Uterus (tissue), 4 donors: Measurements from ENCODE around the gene WDR11. TPM values are rescaled to one million over a fixed set of nuclear protein-coding genes. Genes with fewer than 3 reads are reported as not detected.

Experiments used
- DNase-seq, 2 donors: peaks; one replicate each; pipeline ENCODE4 v3.0.0-alpha.2; 2019 to 2020
- H3K27ac ChIP-seq, 2 donors: fragments of 200-600 bp; sonication (generic); 1 replicate in 1 of 2; 2 replicates in 1 of 2; pipeline ENCODE4 v1.5.1; 2016 to 2018
- H3K27me3 ChIP-seq, 2 donors: fragments of 200-600 bp; sonication (generic); one replicate each; pipeline ENCODE4 v1.5.1; 2018 to 2019; ENCODE audit warnings: control low read depth in 1 of 2
- H3K36me3 ChIP-seq, 2 donors: fragments of 200-600 bp; sonication (generic); one replicate each; pipeline ENCODE4 v1.5.1; 2019; ENCODE audit warnings: control low read depth in 1 of 2
- H3K4me1 ChIP-seq, 2 donors: fragments of 200-600 bp; sonication (generic); one replicate each; pipeline ENCODE4 v1.5.1; 2018 to 2019; ENCODE audit warnings: control low read depth in 1 of 2
- H3K4me3 ChIP-seq, 2 donors: fragments of 200-600 bp; sonication (generic); 1 replicate in 1 of 2; 2 replicates in 1 of 2; pipeline ENCODE4 v1.5.1; 2018 to 2019; ENCODE audit warnings: mild to moderate bottlenecking in 1 of 2
- H3K9me3 ChIP-seq, 2 donors: fragments of 200-600 bp; sonication (generic); one replicate each; pipeline ENCODE4 v1.5.1; 2019; ENCODE audit warnings: control low read depth in 1 of 2
- POLR2A ChIP-seq, 2 donors: fragments of 450-650 bp; IDR thresholded peaks; one replicate each; pipeline ENCODE4 v1.6.1; 2016; ENCODE audit warnings: antibody characterized with exemption in 2 of 2, mild to moderate bottlenecking in 1 of 2, moderate library complexity in 1 of 2
- intact Hi-C: fragments of 100-400 bp; cut with DNase I; formaldehyde crosslinking; loops from one replicate; pipeline ENCODE4 v1.15.1; 2023; ENCODE audit warnings: low total_unique reads
- total RNA-seq, 4 donors: library from RNA; depleted of rRNA in 3 of 4; stranded (reverse); fragments of >200 nt in 3 of 4; gene quantifications; one replicate each; pipeline versions ENCODE4 v1.1.0 to v1.2.4, GENCODE V29; 2014 to 2023
- TF ChIP-seq, protein P1 (sequence below), 4 experiments: fragments of 200-600 bp in 2 of 4; fragments of 450-650 bp in 2 of 4; sonication (generic) in 2 of 4; IDR thresholded peaks; one replicate each; pipeline ENCODE4 v1.5.1; 2016 to 2019; ENCODE audit warnings: antibody characterized with exemption in 4 of 4, mild to moderate bottlenecking in 2 of 4, moderate library complexity in 1 of 4
- donor health status: DM: yes; HTN: yes; CAD: no.

The WDR11 gene
- total RNA-seq, 4 donors from 2014 or later = 68.6 to 102 (median 79.5) TPM

GRCh38 chr10:120819366-120819765, 31.8 kb upstream of the WDR11 start:
- H3K4me1 ChIP-seq = no peaks in the 10 kb centered on the region
- H3K4me3 ChIP-seq = no peak overlapping the region
- H3K27ac ChIP-seq = no peak overlapping the region
- H3K27me3 ChIP-seq = no peaks in the 10 kb centered on the region
- intact Hi-C loops = no loop called here
- H3K9me3 ChIP-seq = no peaks in the 10 kb centered on the region
- TF ChIP-seq, protein P1, sequence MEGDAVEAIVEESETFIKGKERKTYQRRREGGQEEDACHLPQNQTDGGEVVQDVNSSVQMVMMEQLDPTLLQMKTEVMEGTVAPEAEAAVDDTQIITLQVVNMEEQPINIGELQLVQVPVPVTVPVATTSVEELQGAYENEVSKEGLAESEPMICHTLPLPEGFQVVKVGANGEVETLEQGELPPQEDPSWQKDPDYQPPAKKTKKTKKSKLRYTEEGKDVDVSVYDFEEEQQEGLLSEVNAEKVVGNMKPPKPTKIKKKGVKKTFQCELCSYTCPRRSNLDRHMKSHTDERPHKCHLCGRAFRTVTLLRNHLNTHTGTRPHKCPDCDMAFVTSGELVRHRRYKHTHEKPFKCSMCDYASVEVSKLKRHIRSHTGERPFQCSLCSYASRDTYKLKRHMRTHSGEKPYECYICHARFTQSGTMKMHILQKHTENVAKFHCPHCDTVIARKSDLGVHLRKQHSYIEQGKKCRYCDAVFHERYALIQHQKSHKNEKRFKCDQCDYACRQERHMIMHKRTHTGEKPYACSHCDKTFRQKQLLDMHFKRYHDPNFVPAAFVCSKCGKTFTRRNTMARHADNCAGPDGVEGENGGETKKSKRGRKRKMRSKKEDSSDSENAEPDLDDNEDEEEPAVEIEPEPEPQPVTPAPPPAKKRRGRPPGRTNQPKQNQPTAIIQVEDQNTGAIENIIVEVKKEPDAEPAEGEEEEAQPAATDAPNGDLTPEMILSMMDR (IDR thresholded peaks at IDR 0.05) = no peak
- no peak for TF ChIP-seq POLR2A (IDR thresholded peaks at IDR 0.05)
- H3K36me3 ChIP-seq = no peaks in the 10 kb centered on the region
- DNase-seq = no peak

- intact Hi-C loops = no loop called here
- H3K27ac ChIP-seq = no peak overlapping the region
Measured at GRCh38 chr10:120823266-120823665, 27.9 kb upstream of the WDR11 start.

DNA sequence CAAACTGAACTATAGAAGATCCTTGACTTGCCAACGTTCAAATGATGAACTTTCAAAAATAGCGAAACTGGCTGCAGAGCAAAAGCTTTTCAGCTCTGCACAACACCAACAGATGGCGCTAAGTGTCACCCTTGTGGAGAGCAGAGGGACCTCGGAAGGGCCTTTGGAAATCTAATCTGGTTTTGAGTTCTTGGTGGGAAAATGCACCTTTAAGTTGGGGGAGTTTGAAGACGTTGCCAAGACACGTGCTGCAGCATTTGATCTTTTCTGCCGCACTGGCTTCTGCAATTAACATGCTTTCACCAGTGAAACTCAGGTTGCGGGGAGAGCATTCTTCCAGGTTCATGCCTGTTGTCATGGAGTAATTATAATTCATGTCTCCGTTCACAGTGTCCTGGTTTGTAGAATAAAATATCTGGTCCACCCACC, 26.3 kb upstream of the WDR11 start:
- intact Hi-C loops = no loop called here
- Histone ChIP-seq H3K4me1 (no peaks in the 10 kb centered on the region), H3K27me3 (no peaks in the 10 kb centered on the region), H3K36me3 (no peaks in the 10 kb centered on the region), H3K27ac (no peak overlapping the region), H3K4me3 (no peak overlapping the region), H3K9me3 (no peaks in the 10 kb centered on the region)
- TF ChIP-seq, protein P1 (IDR thresholded peaks at IDR 0.05) = peak in 2 of 4 experiments; percentile 10 to 13
- no peak for TF ChIP-seq POLR2A (IDR thresholded peaks at IDR 0.05)
- no peak for DNase-seq

More at GRCh38 chr10:120823266-120823665, 27.9 kb upstream of the WDR11 start:
- TF ChIP-seq, protein P1 (IDR thresholded peaks at IDR 0.05) = no peak
- TF ChIP-seq POLR2A (IDR thresholded peaks at IDR 0.05) = no peak
- Histone ChIP-seq H3K4me1 (no peaks in the 10 kb centered on the region), H3K9me3 (no peaks in the 10 kb centered on the region), H3K27me3 (no peaks in the 10 kb centered on the region), H3K4me3 (no peak overlapping the region), H3K36me3 (no peaks in the 10 kb centered on the region)
- no peak for DNase-seq

DNA sequence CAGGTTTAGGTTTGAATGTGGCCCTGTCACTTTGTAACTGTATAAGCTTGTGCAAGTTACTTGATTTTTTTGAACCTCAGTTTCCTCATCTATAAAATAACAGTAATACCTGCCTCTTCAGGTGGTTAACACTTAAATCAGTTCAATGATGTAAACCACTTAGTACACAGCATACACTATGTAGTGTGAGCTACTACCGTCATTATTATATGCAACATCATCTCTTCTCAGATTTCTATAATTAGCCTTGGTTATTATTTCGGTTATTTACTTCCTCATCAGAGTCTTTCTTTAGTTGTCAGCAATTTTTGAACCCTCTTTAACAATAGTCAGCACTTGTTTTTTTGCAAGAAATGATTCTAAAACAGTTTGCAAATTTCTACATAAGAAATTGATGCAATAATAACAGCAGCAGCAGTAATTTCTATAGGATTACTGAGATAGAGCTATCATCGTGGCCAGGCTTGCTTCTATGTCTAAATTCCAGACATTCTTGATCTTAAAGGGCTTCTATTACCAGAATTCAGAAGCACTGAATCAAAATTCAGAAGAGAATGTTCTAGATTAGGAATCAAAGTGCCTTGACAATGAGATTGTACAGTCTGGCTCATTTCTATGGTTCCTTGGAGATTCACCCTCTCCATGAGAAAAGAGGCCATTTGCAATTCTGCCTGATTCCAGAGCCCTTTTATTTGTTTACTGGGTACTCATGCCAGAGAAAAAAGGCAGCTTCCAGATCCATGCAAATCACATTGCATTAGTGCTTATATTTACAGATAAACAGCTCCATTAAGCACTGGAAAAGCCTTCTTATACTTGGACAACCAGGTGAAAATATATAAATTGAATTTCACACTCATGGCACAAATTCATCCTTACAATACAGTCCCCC, 25.0 kb upstream of the WDR11 start:
- no peaks in the 10 kb centered on the region for H3K9me3 ChIP-seq
- TF ChIP-seq POLR2A (IDR thresholded peaks at IDR 0.05) = no peak
- TF ChIP-seq, protein P1 (IDR thresholded peaks at IDR 0.05) = no peak
- H3K27me3 ChIP-seq = no peaks in the 10 kb centered on the region
- intact Hi-C loops = no loop called here
- no peak overlapping the region for H3K4me3 ChIP-seq
- no peaks in the 10 kb centered on the region for H3K4me1 ChIP-seq
- DNase-seq = no peak
- H3K27ac ChIP-seq = no peak overlapping the region
- H3K36me3 ChIP-seq = no peaks in the 10 kb centered on the region

GRCh38 chr10:120827251-120827875, 23.8 kb upstream of the WDR11 start:
- TF ChIP-seq, protein P1 (IDR thresholded peaks at IDR 0.05) = no peak
- no peak for TF ChIP-seq POLR2A (IDR thresholded peaks at IDR 0.05)
- Histone ChIP-seq H3K36me3 (no peaks in the 10 kb centered on the region), H3K27ac (no peak overlapping the region), H3K4me3 (no peak overlapping the region), H3K27me3 (no peaks in the 10 kb centered on the region), H3K9me3 (no peaks in the 10 kb centered on the region), H3K4me1 (no peaks in the 10 kb centered on the region)
- no peak for DNase-seq
- intact Hi-C loops = no loop called here
